Endometrial microvascular endothelial cells (primary cell): ENCODE results near the gene PUS1. TPM values are rescaled to one million over a fixed set of nuclear protein-coding genes. Genes with fewer than 3 reads are reported as not detected.

Experiments
- in situ Hi-C: cut with HindIII; loops from 2 replicates; pipeline ENCODE4 v1.10.0; 2017; ENCODE audit warnings: low sequenced_read_pairs, low pct_unique_long_range_greater_than_20kb; ENCODE audit errors: inconsistent ontology term
- total RNA-seq: library from RNA; depleted of rRNA; stranded (reverse); fragments of >200 nt; gene quantifications from one replicate; pipeline ENCODE4 v1.2.3, GENCODE V29; 2015; ENCODE audit errors: inconsistent ontology term

PUS1 gene
- total RNA-seq, 1 donor from 2014 or later = 27.0 TPM

DNA sequence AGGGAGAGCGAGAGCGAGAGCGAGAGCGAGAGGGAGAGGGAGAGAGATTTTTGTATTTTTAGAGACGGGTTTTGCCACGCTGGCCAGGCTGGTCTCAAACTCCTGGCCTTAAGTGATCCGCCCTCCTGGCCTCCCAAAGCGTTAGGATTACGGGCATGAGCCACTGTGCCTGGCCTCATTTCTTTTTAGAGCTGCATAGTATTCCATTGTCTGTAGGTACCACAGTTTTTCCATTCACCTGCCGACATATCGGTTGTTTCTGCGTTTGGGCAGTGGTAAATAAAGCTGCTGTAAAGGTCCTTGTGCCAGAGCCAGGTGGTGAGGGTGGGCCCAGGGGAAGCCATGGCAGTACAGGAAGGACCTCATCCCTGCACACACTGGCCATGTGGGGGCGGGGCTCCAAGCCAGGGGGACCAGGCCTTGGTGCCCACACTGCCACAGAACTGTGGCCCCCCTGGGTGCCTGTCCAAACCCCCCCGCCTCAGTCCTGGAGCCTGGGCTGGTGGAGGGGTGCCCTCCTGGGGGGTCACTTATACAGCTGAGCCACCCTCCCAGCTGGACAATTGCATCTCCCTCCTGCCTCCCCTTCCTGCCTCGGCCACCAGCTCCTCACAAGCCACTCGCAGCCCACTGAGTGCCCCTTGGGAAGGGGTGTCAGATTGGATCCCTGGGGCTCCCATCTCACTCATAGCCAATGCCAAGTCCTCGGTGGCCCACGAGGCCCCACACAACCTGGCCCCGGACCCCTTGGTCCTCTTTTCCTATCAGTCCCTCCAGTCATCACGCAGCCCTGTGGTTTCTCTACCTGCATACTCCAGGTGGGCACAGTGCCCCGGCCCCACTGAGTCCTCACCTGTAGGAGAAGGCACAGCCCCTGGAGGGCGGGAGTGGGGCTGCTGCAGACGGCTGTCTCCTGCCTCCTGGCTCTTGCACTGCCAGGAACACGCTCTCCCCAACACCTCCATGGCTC is 1.7 kb upstream of the PUS1 start:
- in situ Hi-C loops = no loop called here

- in situ Hi-C loops = no loop called here
Measured at GRCh38 chr12:131928080-131928710, 881 bp upstream of the PUS1 start.

DNA sequence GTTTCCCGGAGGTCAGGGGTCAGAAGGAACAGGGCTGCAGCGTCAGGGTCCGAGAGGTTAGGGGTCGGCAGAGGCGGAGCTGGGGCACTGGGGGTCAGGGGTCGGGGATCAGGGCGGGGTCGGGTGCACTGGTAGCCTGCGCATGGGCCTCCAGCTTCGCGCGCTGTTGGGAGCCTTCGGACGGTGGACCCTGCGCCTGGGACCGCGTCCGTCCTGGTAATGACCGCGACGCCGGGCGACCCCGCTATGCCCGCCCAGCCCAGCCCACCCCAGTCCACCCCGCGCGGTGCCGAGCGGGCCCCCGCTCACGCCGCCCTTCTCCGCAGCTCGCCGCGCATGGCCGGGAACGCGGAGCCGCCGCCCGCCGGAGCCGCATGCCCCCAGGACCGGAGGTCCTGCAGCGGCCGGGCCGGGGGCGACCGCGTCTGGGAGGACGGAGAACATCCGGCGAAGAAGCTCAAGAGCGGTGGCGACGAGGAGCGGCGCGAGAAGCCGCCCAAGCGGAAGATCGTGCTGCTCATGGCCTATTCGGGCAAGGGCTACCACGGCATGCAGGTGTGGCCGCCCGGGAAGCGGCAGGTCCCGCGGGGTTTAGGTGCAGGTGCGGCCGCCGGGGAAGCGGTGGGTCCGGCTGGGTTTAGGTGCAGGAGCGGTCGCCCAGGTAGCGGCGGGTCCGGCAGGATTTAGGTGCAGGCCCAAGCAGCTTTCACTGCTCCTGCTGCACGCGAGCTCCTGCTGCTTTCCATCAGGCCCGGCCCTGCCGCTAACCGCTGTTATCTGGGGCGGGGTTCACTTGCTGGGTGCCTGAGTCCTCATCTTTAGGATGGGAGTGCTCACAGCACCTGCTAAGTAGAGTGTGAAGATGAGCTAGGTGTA is 743 bp downstream of the PUS1 start:
- in situ Hi-C loops = no loop called here

- in situ Hi-C loops = no loop called here
Measured at GRCh38 chr12:131930510-131930909, 1.4 kb downstream of the PUS1 start.

- in situ Hi-C loops = no loop called here
Measured at GRCh38 chr12:131933387-131933786, 4.3 kb downstream of the PUS1 start.

DNA sequence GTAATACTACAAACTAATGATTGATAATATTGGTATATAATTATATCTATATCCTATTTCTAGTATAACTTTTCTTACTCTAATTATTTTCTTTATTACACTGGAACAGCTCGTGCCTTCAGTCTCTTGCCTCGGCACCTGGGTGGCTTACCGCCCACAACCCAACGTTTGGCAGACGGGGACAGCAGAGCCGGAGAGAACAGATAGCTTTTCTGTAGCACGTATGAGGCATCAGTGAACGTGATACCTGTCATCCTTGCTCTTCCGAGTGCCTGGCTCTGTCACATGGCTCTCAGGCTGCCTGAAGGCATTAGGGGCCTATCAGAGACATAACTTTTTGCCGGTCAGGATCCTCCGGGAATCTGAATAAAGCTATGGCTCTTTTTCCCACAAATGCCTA is 5.5 kb downstream of the PUS1 start:
- in situ Hi-C loops = no loop called here

DNA sequence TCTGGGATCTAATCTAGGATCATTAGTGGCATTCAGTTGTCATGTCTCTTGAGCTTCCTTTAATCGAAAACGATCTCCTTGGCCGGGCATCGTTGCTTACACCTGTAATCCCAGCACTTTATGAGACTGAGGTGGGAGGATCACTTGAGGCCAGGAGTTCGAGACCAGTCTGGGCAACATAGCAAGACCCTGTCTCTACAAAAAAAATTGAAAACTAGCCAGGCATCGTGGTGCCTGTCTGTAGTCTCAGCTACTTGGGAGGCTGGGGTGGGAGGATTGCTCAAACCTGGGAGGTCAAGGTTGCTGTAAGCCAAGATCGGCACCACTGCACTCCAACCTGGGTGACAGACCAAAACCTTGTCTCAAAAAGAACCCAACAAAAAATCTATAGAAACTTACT is 9.0 kb downstream of the PUS1 start:
- in situ Hi-C loops = no loop called here

DNA sequence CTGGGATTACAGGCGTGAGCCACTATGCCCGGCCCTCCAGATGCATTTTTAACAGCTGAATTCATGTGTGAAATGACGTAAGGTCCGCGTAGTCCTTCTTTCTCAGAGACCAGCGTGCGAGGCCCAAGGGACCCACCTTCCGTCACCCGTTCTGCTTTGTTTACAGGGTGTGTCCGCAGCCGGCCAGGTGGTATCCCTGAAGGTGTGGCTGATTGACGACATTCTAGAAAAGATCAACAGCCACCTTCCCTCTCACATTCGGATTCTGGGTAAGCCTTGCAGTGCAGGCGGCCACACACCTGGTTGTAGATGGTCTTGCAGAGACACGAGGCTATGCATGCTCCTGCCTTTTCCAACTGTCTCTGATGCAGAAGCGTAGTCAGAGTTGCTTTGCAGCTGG is 9.9 kb downstream of the PUS1 start:
- in situ Hi-C loops = no loop called here

DNA sequence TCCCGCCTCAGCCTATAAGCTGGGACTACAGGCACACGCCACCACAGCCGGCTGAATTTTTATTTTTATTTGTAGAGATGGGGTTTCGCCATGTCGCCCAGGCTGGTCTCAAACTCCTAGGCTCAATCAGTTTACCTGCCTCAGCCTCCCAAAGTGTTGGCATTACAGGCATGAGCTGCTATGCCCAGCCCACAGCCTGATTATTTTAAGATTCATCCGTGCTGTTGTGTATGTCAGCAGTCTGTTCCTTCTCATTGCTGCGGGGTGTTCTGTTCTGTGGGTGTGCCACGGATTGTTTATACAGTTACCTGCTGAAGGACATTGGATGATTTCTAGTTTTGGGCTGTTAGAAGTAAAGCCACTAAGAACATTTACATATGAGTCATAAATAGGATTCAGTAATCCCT is 11.1 kb downstream of the PUS1 start:
- in situ Hi-C loops = no loop called here

GRCh38 chr12:131941116-131941986 is 12.3 kb downstream of the PUS1 start:
- in situ Hi-C loops = no loop called here

DNA sequence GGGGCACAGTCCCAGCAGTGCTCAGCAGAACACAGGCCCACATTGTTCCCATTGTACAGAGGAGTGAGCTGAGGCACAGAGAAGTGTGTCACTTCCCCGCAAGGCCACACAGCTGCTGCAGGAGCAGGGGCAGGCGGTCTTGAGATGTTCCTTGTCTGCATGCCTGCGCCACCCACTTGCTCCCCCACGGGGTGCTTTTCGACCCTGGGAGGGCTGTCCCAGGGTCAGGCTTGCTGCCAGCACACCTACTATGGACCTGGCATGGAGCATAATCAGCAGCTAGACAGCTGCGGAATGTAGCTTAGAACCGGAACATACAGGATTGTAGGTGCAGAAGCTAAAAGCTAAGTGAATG is 12.9 kb downstream of the PUS1 start:
- in situ Hi-C loops = no loop called here

DNA sequence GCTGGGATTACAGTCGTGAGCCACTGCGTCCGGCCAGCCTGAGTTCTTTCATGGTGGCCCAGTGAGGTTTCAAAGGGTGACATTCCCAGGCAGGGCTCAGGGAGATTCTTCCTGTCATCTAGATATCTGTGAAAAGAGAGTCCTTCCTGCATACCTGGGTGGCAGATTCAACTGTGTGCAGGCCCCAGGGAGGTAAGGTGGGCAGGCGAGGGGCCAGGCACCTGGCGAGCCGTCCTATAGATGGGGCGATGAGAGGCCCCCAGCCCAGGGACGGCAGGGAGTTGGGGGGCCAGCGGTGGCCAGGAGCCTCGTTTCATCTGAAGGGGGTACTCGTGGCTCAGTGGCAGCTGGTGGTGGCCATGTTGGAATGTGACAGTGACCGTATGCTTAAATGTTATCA is 13.6 kb downstream of the PUS1 start:
- in situ Hi-C loops = no loop called here

DNA sequence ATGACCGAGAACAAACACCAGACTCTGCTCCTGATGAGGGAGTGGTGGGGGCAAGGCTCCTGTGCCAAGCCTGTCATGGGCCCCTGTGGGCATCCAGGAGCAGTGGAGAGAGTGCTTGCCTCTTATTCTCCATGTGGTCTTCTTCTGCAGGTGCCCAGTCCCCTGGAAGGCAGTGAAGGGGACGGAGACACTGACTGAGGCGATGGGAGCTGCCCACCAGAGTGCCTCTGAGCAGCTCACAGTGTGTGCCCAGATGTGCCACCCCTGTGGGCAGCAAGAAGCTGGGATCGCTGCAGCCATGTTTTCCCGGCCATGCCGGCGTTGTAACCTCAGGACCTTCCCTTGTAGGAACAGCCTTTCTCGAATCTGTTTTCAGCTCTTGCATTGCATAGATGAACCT is 14.3 kb downstream of the PUS1 start:
- in situ Hi-C loops = no loop called here

DNA sequence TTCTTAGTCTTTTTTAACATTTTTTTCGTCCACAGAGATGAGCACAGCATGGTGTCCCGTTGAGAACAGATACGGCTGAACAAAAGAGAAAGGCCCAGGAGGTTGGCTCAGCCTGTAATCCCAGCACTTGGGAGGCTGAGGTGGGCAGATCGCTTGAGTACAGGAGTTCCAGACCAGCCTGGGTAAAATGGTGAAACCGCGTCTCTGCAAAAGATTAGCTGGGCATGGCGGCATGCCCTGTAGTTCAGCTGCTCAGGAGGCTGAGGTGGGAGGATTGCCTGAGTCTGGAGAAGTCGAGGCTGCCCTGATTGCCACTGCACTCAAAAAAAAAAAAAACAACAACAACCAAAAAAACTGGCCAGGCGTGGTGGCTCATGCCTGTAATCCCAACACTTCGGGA is 14.8 kb downstream of the PUS1 start:
- in situ Hi-C loops = no loop called here

GRCh38 chr12:131944601-131945251 is 15.7 kb downstream of the PUS1 start:
- in situ Hi-C loops = no loop called here

DNA sequence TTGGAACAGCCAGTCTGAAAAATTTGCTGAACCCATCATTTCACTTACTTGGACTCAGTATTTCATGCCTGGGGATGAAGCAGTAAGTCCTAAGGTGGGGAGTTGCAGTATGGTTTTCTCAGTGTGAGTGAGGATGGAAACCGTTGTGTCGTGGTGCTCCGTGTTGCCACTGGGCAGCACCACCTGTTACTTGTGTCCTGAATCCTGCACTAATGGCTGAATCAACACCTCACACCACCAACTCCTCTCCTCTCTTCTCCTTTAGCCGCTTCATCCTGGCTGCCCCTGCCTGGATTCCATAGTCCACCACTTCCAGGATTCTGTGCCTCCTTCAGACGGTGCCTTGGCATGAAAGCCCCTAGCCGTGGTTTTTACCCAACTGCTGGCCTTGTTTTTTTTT is 17.7 kb downstream of the PUS1 start:
- in situ Hi-C loops = no loop called here

GRCh38 chr12:131947482-131948027 is 18.5 kb downstream of the PUS1 start:
- in situ Hi-C loops = no loop called here

GRCh38 chr12:131948166-131948712 is 19.2 kb downstream of the PUS1 start:
- in situ Hi-C loops = no loop called here
